Esophagus squamous epithelium (tissue), 4 donors: ENCODE data around the gene TNFAIP3.

Experiments
- CTCF ChIP-seq, 6 experiments: fragments of 450-650 bp in 4 of 6; fragments of 200-600 bp in 2 of 6; sonication (generic) in 2 of 6; IDR thresholded peaks; one replicate each; pipeline ENCODE4 v1.5.1; 2016 to 2019; ENCODE audit warnings: antibody characterized with exemption in 6 of 6, mild to moderate bottlenecking in 4 of 6, moderate library complexity in 4 of 6
- POLR2A ChIP-seq, 4 donors: fragments of 450-650 bp; IDR thresholded peaks; one replicate each; pipeline ENCODE4 v1.6.1; 2017; ENCODE audit warnings: antibody characterized with exemption in 4 of 4, mild to moderate bottlenecking in 4 of 4, moderate library complexity in 3 of 4

GRCh38 chr6:137894779-137895385 is 27.8 kb downstream of the TNFAIP3 start:
- TF ChIP-seq CTCF (IDR thresholded peaks at IDR 0.05) (no peak), POLR2A (IDR thresholded peaks at IDR 0.05) (no peak)
